ENCODE data around the gene SCYGR7. TPM values are rescaled to one million over a fixed set of nuclear protein-coding genes. Genes with fewer than 3 reads are reported as not detected.

The SCYGR7 gene
- total and polyA plus RNA-seq, 2 of the 13 experiments (the other 11 are each of a cell fraction or from before 2014, with no cell fraction given), result not detected

DNA sequence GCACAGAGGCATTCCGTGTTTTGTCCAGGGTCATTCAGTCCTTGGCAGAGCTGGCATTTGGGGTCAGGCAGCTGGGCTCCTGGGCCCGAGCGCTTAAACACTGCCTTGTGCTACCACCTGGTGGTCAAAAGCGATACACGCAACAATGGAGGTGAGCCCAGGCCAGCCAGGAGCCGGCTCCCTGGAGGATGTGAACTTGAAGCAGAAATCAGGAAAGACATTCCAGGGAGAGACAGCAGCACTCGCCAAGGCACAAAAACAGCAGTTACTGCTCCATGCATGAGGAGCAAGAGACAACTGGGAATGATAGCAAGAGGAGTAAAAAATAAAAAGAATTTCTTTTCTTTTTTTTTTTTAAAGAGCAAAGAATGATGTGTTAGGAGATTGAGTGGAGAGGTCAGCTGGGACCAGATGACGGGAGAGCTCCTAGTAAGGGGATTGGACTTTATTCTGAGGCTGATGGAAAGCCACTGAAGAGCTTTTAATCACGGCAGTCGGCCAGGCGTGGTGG lies 38.3 kb downstream of the SCYGR7 start (continued):
- TF ChIP-seq, protein P1, sequence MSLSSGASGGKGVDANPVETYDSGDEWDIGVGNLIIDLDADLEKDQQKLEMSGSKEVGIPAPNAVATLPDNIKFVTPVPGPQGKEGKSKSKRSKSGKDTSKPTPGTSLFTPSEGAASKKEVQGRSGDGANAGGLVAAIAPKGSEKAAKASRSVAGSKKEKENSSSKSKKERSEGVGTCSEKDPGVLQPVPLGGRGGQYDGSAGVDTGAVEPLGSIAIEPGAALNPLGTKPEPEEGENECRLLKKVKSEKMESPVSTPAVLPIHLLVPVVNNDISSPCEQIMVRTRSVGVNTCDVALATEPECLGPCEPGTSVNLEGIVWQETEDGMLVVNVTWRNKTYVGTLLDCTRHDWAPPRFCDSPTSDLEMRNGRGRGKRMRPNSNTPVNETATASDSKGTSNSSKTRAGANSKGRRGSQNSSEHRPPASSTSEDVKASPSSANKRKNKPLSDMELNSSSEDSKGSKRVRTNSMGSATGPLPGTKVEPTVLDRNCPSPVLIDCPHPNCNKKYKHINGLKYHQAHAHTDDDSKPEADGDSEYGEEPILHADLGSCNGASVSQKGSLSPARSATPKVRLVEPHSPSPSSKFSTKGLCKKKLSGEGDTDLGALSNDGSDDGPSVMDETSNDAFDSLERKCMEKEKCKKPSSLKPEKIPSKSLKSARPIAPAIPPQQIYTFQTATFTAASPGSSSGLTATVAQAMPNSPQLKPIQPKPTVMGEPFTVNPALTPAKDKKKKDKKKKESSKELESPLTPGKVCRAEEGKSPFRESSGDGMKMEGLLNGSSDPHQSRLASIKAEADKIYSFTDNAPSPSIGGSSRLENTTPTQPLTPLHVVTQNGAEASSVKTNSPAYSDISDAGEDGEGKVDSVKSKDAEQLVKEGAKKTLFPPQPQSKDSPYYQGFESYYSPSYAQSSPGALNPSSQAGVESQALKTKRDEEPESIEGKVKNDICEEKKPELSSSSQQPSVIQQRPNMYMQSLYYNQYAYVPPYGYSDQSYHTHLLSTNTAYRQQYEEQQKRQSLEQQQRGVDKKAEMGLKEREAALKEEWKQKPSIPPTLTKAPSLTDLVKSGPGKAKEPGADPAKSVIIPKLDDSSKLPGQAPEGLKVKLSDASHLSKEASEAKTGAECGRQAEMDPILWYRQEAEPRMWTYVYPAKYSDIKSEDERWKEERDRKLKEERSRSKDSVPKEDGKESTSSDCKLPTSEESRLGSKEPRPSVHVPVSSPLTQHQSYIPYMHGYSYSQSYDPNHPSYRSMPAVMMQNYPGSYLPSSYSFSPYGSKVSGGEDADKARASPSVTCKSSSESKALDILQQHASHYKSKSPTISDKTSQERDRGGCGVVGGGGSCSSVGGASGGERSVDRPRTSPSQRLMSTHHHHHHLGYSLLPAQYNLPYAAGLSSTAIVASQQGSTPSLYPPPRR (CRISPR knock-in tag; IDR thresholded peaks at IDR 0.05; ENCODE audit: borderline replicate concordance), result peak; percentile 21; the same call in 1 of the 2 replicates
- TF ChIP-seq ZMYM3 (CRISPR knock-in tag; IDR thresholded peaks at IDR 0.05) (no peak), ZNF12 (CRISPR knock-in tag; IDR thresholded peaks at IDR 0.05) (0 out of 2 replicates have a peak, but pooled peaks have one; percentile 51), MZF1 (CRISPR knock-in tag; IDR thresholded peaks at IDR 0.05; ENCODE audit: borderline replicate concordance) (no peak), ARNT2 (CRISPR knock-in tag; IDR thresholded peaks at IDR 0.05; ENCODE audit: low read depth) (no peak), IKZF1 (IDR thresholded peaks at IDR 0.05) (no peak), ZNF484 (CRISPR knock-in tag; IDR thresholded peaks at IDR 0.05; ENCODE audit: borderline replicate concordance, low read depth) (no peak), ZFP90 (CRISPR knock-in tag; IDR thresholded peaks at IDR 0.05; ENCODE audit: borderline replicate concordance) (no peak), ATF1 (CRISPR knock-in tag; IDR thresholded peaks at IDR 0.05) (no peak), ZNF850 (CRISPR knock-in tag; conservative IDR thresholded peaks at IDR 0.05) (no peak), NR2F1 (CRISPR knock-in tag; IDR thresholded peaks at IDR 0.05) (peak; percentile 16 to 57; a peak in 2 of 4 replicates), ZNF781 (CRISPR knock-in tag; IDR thresholded peaks at IDR 0.05; ENCODE audit: borderline replicate concordance, not compliant biosample characterization) (no peak), TOE1 (CRISPR knock-in tag; IDR thresholded peaks at IDR 0.05) (no peak), SRY (CRISPR knock-in tag; IDR thresholded peaks at IDR 0.05) (no peak), STAG1 (CRISPR knock-in tag; IDR thresholded peaks at IDR 0.05) (peak; percentile 99), ZBTB21 (CRISPR knock-in tag; IDR thresholded peaks at IDR 0.05) (peak; percentile 47; the same call in 1 of the 2 replicates), FOSL1 (CRISPR knock-in tag; IDR thresholded peaks at IDR 0.05; ENCODE audit: borderline replicate concordance) (no peak), FOXC1 (CRISPR knock-in tag; IDR thresholded peaks at IDR 0.05; ENCODE audit: borderline replicate concordance) (peak; percentile 78; the same call in 1 of the 2 replicates), ZNF24 (IDR thresholded peaks at IDR 0.05) (no peak), ZNF678 (CRISPR knock-in tag; IDR thresholded peaks at IDR 0.05) (0 out of 2 replicates have a peak, but pooled peaks have one; percentile 54)
- TF ChIP-seq, protein P2, sequence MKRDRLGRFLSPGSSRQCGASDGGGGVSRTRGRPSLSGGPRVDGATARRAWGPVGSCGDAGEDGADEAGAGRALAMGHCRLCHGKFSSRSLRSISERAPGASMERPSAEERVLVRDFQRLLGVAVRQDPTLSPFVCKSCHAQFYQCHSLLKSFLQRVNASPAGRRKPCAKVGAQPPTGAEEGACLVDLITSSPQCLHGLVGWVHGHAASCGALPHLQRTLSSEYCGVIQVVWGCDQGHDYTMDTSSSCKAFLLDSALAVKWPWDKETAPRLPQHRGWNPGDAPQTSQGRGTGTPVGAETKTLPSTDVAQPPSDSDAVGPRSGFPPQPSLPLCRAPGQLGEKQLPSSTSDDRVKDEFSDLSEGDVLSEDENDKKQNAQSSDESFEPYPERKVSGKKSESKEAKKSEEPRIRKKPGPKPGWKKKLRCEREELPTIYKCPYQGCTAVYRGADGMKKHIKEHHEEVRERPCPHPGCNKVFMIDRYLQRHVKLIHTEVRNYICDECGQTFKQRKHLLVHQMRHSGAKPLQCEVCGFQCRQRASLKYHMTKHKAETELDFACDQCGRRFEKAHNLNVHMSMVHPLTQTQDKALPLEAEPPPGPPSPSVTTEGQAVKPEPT (CRISPR knock-in tag; IDR thresholded peaks at IDR 0.05; ENCODE audit: low read depth), result no peak
- TF ChIP-seq, protein P3, sequence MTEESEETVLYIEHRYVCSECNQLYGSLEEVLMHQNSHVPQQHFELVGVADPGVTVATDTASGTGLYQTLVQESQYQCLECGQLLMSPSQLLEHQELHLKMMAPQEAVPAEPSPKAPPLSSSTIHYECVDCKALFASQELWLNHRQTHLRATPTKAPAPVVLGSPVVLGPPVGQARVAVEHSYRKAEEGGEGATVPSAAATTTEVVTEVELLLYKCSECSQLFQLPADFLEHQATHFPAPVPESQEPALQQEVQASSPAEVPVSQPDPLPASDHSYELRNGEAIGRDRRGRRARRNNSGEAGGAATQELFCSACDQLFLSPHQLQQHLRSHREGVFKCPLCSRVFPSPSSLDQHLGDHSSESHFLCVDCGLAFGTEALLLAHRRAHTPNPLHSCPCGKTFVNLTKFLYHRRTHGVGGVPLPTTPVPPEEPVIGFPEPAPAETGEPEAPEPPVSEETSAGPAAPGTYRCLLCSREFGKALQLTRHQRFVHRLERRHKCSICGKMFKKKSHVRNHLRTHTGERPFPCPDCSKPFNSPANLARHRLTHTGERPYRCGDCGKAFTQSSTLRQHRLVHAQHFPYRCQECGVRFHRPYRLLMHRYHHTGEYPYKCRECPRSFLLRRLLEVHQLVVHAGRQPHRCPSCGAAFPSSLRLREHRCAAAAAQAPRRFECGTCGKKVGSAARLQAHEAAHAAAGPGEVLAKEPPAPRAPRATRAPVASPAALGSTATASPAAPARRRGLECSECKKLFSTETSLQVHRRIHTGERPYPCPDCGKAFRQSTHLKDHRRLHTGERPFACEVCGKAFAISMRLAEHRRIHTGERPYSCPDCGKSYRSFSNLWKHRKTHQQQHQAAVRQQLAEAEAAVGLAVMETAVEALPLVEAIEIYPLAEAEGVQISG (CRISPR knock-in tag; IDR thresholded peaks at IDR 0.05), result peak; percentile 33; the same call in 1 of the 2 replicates
